SH-SY5Y (cell line): Measurements from ENCODE around the gene ERGIC1.

Experiments used
- GATA2 ChIP-seq: IDR thresholded peaks from 2 replicates; pipeline ENCODE4 v1.6.1; 2011; ENCODE audit warnings: mild to moderate bottlenecking, low read depth, low read length
- GATA3 ChIP-seq: IDR thresholded peaks from 2 replicates; pipeline ENCODE4 v1.6.1; 2011; ENCODE audit warnings: low read depth, mild to moderate bottlenecking, low read length, moderate library complexity

The ERGIC1 gene

GRCh38 chr5:172833686-172834414 is at the start of gene ERGIC1:
Gene ERGIC1, plus strand, starts transcription at chr5:172834251. Its CDS starts 163 bp downstream, at chr5:172834414.
- TF ChIP-seq GATA3 (no peak), GATA2 (no peak)

- no peak for TF ChIP-seq GATA2
- TF ChIP-seq GATA3 = no peak
Observed at GRCh38 chr5:172785429-172786088, 48.5 kb upstream of the ERGIC1 start.

- TF ChIP-seq GATA3 (no peak), GATA2 (no peak)
Observed at GRCh38 chr5:172786736-172787462, 47.2 kb upstream of the ERGIC1 start.

GRCh38 chr5:172788771-172789686 is 45.0 kb upstream of the ERGIC1 start:
- no peak for TF ChIP-seq GATA3
- no peak for TF ChIP-seq GATA2

GRCh38 chr5:172789687-172790495 is 44.2 kb upstream of the ERGIC1 start:
- TF ChIP-seq GATA2 = no peak
- TF ChIP-seq GATA3 = no peak

- TF ChIP-seq GATA3 = no peak
- no peak for TF ChIP-seq GATA2
Observed at GRCh38 chr5:172790496-172790889, 43.6 kb upstream of the ERGIC1 start.

- TF ChIP-seq GATA3 (no peak), GATA2 (no peak)
Observed at GRCh38 chr5:172791286-172791685, 42.8 kb upstream of the ERGIC1 start.

- TF ChIP-seq GATA2 = no peak
- no peak for TF ChIP-seq GATA3
Observed at GRCh38 chr5:172791726-172792445, 42.2 kb upstream of the ERGIC1 start.

- TF ChIP-seq GATA2 = no peak
- TF ChIP-seq GATA3 = no peak
Observed at GRCh38 chr5:172792701-172793570, 41.1 kb upstream of the ERGIC1 start.

GRCh38 chr5:172793577-172794488 is 40.2 kb upstream of the ERGIC1 start:
- TF ChIP-seq GATA2 (no peak), GATA3 (no peak)

- no peak for TF ChIP-seq GATA2
- TF ChIP-seq GATA3 = no peak
Observed at GRCh38 chr5:172795318-172795977, 38.6 kb upstream of the ERGIC1 start.
